Transverse colon (tissue), 3 donors: ENCODE measurements around the gene RANBP9.

ENCODE experiments used
- EP300 ChIP-seq: sonication (generic); formaldehyde crosslinking; IDR thresholded peaks from one replicate; pipeline ENCODE4 v1.6.1; 2017; ENCODE audit warnings: antibody characterized with exemption, low read depth
- POLR2A ChIP-seq: fragments of 450-650 bp; IDR thresholded peaks from one replicate; pipeline ENCODE4 v1.6.1; 2016; ENCODE audit warnings: antibody characterized with exemption, mild to moderate bottlenecking, moderate library complexity
- TF ChIP-seq, protein P1 (sequence below), 5 experiments: fragments of 200-600 bp in 3 of 5; fragments of 450-650 bp in 2 of 5; sonication (generic) in 3 of 5; IDR thresholded peaks; 1 replicate in 2 of 5; 2 replicates in 3 of 5; pipeline ENCODE4 v1.5.1; 2016 to 2017; ENCODE audit warnings: antibody characterized with exemption in 5 of 5, inconsistent platforms in 3 of 5, mild to moderate bottlenecking in 2 of 5, moderate library complexity in 1 of 5

DNA sequence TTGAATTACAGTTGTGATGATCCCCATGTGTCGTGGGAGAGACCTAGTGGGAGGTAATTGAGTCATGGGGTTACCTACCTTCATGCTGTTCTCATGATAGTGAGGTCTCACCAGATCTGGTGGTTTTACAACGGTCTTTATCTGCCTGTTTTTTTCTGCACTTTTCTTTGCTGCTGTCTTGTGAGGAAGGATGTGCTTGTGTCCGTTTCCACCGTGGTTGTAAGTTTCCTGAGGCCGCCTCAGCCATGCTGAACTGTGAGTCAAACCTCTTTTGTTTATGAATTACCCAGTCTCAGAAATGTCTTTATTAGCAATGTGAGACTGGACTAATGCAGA is 6.5 kb upstream of the RANBP9 start:
- TF ChIP-seq, protein P1, sequence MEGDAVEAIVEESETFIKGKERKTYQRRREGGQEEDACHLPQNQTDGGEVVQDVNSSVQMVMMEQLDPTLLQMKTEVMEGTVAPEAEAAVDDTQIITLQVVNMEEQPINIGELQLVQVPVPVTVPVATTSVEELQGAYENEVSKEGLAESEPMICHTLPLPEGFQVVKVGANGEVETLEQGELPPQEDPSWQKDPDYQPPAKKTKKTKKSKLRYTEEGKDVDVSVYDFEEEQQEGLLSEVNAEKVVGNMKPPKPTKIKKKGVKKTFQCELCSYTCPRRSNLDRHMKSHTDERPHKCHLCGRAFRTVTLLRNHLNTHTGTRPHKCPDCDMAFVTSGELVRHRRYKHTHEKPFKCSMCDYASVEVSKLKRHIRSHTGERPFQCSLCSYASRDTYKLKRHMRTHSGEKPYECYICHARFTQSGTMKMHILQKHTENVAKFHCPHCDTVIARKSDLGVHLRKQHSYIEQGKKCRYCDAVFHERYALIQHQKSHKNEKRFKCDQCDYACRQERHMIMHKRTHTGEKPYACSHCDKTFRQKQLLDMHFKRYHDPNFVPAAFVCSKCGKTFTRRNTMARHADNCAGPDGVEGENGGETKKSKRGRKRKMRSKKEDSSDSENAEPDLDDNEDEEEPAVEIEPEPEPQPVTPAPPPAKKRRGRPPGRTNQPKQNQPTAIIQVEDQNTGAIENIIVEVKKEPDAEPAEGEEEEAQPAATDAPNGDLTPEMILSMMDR (IDR thresholded peaks at IDR 0.05) = no peak
- TF ChIP-seq POLR2A (no peak), EP300 (no peak)
